ENCODE measurements around the gene FSTL4. TPM values are rescaled to one million over a fixed set of nuclear protein-coding genes. Genes with fewer than 3 reads are reported as not detected.

The FSTL4 gene
- total and polyA plus RNA-seq, 4 donors = 0.02 to 0.18 TPM; not detected in 2

DNA sequence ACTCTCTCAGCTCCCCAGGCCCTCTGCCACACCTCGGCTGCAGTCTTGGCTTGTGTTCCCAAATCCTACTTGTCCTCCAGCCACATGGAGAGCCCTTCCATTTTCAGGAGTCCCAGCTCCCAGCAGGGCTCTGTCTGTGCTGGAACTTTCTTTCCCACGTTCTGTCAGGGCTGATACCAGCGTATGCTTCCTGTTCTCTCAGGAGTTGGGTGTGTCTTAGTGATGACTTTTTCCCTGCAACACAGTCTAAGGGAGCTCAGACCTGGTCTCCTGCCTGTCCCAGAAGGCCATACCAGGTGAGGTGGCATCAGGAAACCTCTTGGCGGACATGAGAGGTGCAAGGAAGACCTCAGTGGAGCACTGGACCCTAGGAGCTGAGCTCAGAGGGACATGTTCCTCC, 334.0 kb downstream of the FSTL4 start:
- TF ChIP-seq, protein P1, sequence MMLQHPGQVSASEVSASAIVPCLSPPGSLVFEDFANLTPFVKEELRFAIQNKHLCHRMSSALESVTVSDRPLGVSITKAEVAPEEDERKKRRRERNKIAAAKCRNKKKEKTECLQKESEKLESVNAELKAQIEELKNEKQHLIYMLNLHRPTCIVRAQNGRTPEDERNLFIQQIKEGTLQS (IDR thresholded peaks at IDR 0.05) = no peak
- no peak for TF ChIP-seq FOXA2 (IDR thresholded peaks at IDR 0.05)
- TF ChIP-seq YY1 (IDR thresholded peaks at IDR 0.05) = no peak
- no peak for TF ChIP-seq SP1 (IDR thresholded peaks at IDR 0.05)
- no peak for TF ChIP-seq FOXA1 (IDR thresholded peaks at IDR 0.05)
- TF ChIP-seq, protein P2, sequence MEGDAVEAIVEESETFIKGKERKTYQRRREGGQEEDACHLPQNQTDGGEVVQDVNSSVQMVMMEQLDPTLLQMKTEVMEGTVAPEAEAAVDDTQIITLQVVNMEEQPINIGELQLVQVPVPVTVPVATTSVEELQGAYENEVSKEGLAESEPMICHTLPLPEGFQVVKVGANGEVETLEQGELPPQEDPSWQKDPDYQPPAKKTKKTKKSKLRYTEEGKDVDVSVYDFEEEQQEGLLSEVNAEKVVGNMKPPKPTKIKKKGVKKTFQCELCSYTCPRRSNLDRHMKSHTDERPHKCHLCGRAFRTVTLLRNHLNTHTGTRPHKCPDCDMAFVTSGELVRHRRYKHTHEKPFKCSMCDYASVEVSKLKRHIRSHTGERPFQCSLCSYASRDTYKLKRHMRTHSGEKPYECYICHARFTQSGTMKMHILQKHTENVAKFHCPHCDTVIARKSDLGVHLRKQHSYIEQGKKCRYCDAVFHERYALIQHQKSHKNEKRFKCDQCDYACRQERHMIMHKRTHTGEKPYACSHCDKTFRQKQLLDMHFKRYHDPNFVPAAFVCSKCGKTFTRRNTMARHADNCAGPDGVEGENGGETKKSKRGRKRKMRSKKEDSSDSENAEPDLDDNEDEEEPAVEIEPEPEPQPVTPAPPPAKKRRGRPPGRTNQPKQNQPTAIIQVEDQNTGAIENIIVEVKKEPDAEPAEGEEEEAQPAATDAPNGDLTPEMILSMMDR (IDR thresholded peaks at IDR 0.05; ENCODE audit: low read depth, low read length, missing input control) = no peak
- no peak for TF ChIP-seq HNF4A (conservative IDR thresholded peaks at IDR 0.05)
- TF ChIP-seq JUND (IDR thresholded peaks at IDR 0.05) = no peak
- TF ChIP-seq ZBTB33 (IDR thresholded peaks at IDR 0.05) = no peak
- TF ChIP-seq TAF1 (conservative IDR thresholded peaks at IDR 0.05) = no peak
- TF ChIP-seq NR2F2 (IDR thresholded peaks at IDR 0.05) = no peak
- no peak for TF ChIP-seq GABPA (IDR thresholded peaks at IDR 0.05 in 1 of 2, conservative IDR thresholded peaks at IDR 0.05 in 1 of 2)
- no peak overlapping the region for H3K9ac ChIP-seq (ENCODE audit: low read depth in 1 of 2, low read length in 2 of 2)
- no peak overlapping the region for H3K4me3 ChIP-seq (ENCODE audit: low read depth in 1 of 3, low read length in 3 of 3)
- no peaks in the 10 kb centered on the region for H3K27me3 ChIP-seq (ENCODE audit: control insufficient read depth in 4 of 4, insufficient read depth in 4 of 4, low read length in 3 of 4)
- no peak for DNase-seq (ENCODE audit: low spot score)
- no peaks in the 10 kb centered on the region for H3K9me3 ChIP-seq (ENCODE audit: control insufficient read depth in 4 of 4, low read length in 3 of 4)
- no peaks in the 10 kb centered on the region for H3K36me3 ChIP-seq (ENCODE audit: control insufficient read depth in 4 of 4, insufficient read depth in 3 of 4, low read depth in 1 of 4, low read length in 3 of 4)
- 77% methylated on average over 4 of the region's 4 CpGs for WGBS
- H3K27ac ChIP-seq (ENCODE audit: low read depth in 1 of 2, low read length in 2 of 2) = no peak overlapping the region
- H3K4me1 ChIP-seq (ENCODE audit: control insufficient read depth in 4 of 4, insufficient read depth in 4 of 4, low read length in 3 of 4) = no peaks in the 10 kb centered on the region

DNA sequence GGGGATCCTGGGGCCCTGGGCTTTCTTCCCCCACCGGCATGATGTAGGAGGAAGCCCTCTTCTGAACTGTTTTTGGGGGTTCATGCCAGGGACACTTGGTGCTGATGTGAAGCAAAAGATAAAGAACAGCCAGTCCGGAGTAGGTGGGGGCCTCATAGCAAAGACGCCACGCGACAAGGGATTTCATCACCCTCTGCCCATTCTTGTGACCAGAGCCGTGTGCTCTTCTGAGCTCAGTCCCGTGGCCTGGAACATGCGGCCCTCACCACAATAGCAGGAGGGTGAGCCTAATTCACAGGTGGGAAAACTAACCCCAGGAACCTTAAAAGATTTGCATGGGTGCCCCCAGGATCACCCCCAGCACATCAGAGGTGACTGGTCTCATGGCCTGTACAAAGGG, 334.6 kb downstream of the FSTL4 start:
- TF ChIP-seq YY1 (IDR thresholded peaks at IDR 0.05) = no peak
- DNase-seq (ENCODE audit: low spot score) = no peak
- no peak overlapping the region for H3K9ac ChIP-seq (ENCODE audit: low read depth in 1 of 2, low read length in 2 of 2)
- 90% methylated on average over 8 of the region's 8 CpGs for WGBS
- H3K4me3 ChIP-seq (ENCODE audit: low read depth in 1 of 3, low read length in 3 of 3) = no peak overlapping the region
- H3K36me3 ChIP-seq (ENCODE audit: control insufficient read depth in 4 of 4, insufficient read depth in 3 of 4, low read depth in 1 of 4, low read length in 3 of 4) = no peaks in the 10 kb centered on the region
- H3K27ac ChIP-seq (ENCODE audit: low read depth in 1 of 2, low read length in 2 of 2) = no peak overlapping the region
- no peaks in the 10 kb centered on the region for H3K9me3 ChIP-seq (ENCODE audit: control insufficient read depth in 4 of 4, low read length in 3 of 4)
- no peaks in the 10 kb centered on the region for H3K27me3 ChIP-seq (ENCODE audit: control insufficient read depth in 4 of 4, insufficient read depth in 4 of 4, low read length in 3 of 4)
- H3K4me1 ChIP-seq (ENCODE audit: control insufficient read depth in 4 of 4, insufficient read depth in 4 of 4, low read length in 3 of 4) = no peaks in the 10 kb centered on the region

DNA sequence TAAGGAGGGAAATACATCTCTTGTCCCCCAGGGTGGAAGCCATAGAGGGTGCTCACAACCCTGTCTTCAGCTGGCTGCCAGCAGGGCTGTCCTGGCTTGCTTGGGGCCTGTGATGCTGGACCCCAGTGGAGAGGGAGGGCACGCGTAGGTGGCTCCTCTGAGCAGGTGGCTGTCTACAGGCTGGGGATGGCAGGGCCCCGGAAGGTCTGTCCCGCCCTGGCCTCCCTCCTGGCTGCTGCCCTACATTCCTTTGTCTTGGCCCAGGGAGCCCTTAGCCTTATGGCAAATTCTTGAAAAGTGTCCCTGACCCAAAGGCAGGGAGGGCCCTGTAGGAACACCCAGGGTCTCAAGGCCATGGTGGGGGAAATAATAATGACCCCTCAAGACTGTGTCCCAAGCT, 336.2 kb downstream of the FSTL4 start:
- Histone ChIP-seq H3K4me3 (ENCODE audit: low read depth in 1 of 3, low read length in 3 of 3) (no peak overlapping the region), H3K27me3 (ENCODE audit: control insufficient read depth in 4 of 4, insufficient read depth in 4 of 4, low read length in 3 of 4) (no peaks in the 10 kb centered on the region), H3K9ac (ENCODE audit: low read depth in 1 of 2, low read length in 2 of 2) (no peak overlapping the region), H3K9me3 (ENCODE audit: control insufficient read depth in 4 of 4, low read length in 3 of 4) (no peaks in the 10 kb centered on the region), H3K36me3 (ENCODE audit: control insufficient read depth in 4 of 4, insufficient read depth in 3 of 4, low read depth in 1 of 4, low read length in 3 of 4) (no peaks in the 10 kb centered on the region), H3K4me1 (ENCODE audit: control insufficient read depth in 4 of 4, insufficient read depth in 4 of 4, low read length in 3 of 4) (no peaks in the 10 kb centered on the region), H3K27ac (ENCODE audit: low read depth in 1 of 2, low read length in 2 of 2) (no peak overlapping the region)
- WGBS = 97% methylated on average over 4 of the region's 4 CpGs
- no peak for DNase-seq (ENCODE audit: low spot score)
- no peak for TF ChIP-seq TAF1 (conservative IDR thresholded peaks at IDR 0.05)

Measured in liver (tissue), 9 donors.